ENCODE data around the gene PHKA2.
"Not testable (repeated sequence)": the region's sequence is repeated elsewhere in the genome, so short reads cannot be mapped to it uniquely, and the experiment has no call there.

PHKA2 gene

GRCh38 chrX:18886344-18887161 lies 97.4 kb downstream of the PHKA2 start:
- peak; percentile 42 for DNase-seq

GRCh38 chrX:18886005-18886343 lies 97.9 kb downstream of the PHKA2 start:
- DNase-seq = peak; percentile 28

- DNase-seq = no peak
Observed at GRCh38 chrX:18885328-18886004, 98.4 kb downstream of the PHKA2 start.

GRCh38 chrX:18884916-18885315 lies 99.0 kb downstream of the PHKA2 start:
- no peak for DNase-seq

GRCh38 chrX:18883961-18884765 lies 99.8 kb downstream of the PHKA2 start:
- no peak for DNase-seq

- DNase-seq = no peak
Observed at GRCh38 chrX:18883234-18883960, 100.5 kb downstream of the PHKA2 start.

- no peak for DNase-seq
Observed at GRCh38 chrX:18879144-18879543, 104.8 kb downstream of the PHKA2 start.

- DNase-seq = peak; percentile 75
Observed at GRCh38 chrX:18877469-18877868, 106.4 kb downstream of the PHKA2 start.

GRCh38 chrX:18875256-18875878 lies 108.5 kb downstream of the PHKA2 start:
- DNase-seq = peak; percentile 58

- DNase-seq = no peak
Observed at GRCh38 chrX:18874560-18875255, 109.2 kb downstream of the PHKA2 start.

GRCh38 chrX:18873836-18874235 lies 110.1 kb downstream of the PHKA2 start:
- no peak for DNase-seq

GRCh38 chrX:18873189-18873791 lies 110.6 kb downstream of the PHKA2 start:
- no peak for DNase-seq

- no peak for DNase-seq
Observed at GRCh38 chrX:18872621-18873020, 111.3 kb downstream of the PHKA2 start.

GRCh38 chrX:18871970-18872369 lies 111.9 kb downstream of the PHKA2 start:
- DNase-seq = no peak

- no peak for DNase-seq
Observed at GRCh38 chrX:18871161-18871890, 112.6 kb downstream of the PHKA2 start.

GRCh38 chrX:18864390-18864920 lies 119.5 kb downstream of the PHKA2 start:
- DNase-seq = no peak

- no peak for DNase-seq
Observed at GRCh38 chrX:18861511-18861910, 122.4 kb downstream of the PHKA2 start.

GRCh38 chrX:18856645-18856997 lies 127.3 kb downstream of the PHKA2 start:
- DNase-seq = no peak

GRCh38 chrX:18855919-18856644 lies 127.8 kb downstream of the PHKA2 start:
- DNase-seq = no peak

- DNase-seq = not testable (repeated sequence)
Observed at GRCh38 chrX:18847901-18848300, 136.0 kb downstream of the PHKA2 start.
